H9 (cell line): Measurements from ENCODE around the gene FREM1. TPM values are rescaled to one million over a fixed set of nuclear protein-coding genes. Genes with fewer than 3 reads are reported as not detected.

Experiments
- DNase-seq: peaks from one replicate; pipeline ENCODE4 v3.0.0-alpha.2; 2017
- H2AFZ ChIP-seq: one replicate; pipeline ENCODE4 v1.6.1; 2013; ENCODE audit warnings: mild to moderate bottlenecking, low read length, control low read depth, moderate library complexity
- H2AK5ac ChIP-seq: 2 replicates; pipeline ENCODE4 v1.6.1; 2013; ENCODE audit warnings: low read length, control low read depth, mixed read lengths; ENCODE audit not compliant: insufficient read length
- H2BK120ac ChIP-seq: one replicate; pipeline ENCODE4 v1.6.1; 2013; ENCODE audit warnings: low read depth, mild to moderate bottlenecking, low read length, control low read depth, inconsistent platforms; ENCODE audit not compliant: poor library complexity, severe bottlenecking
- H2BK12ac ChIP-seq: 2 replicates; pipeline ENCODE4 v1.6.1; 2013; ENCODE audit warnings: low read length, control low read depth, mixed read lengths, low read depth; ENCODE audit not compliant: insufficient read length
- H2BK15ac ChIP-seq: 2 replicates; pipeline ENCODE4 v1.6.1; 2013; ENCODE audit warnings: low read depth, low read length, control low read depth
- H2BK20ac ChIP-seq: one replicate; pipeline ENCODE4 v1.6.1; 2013; ENCODE audit warnings: low read depth, mild to moderate bottlenecking, low read length, control low read depth, inconsistent platforms; ENCODE audit not compliant: poor library complexity, severe bottlenecking
- H2BK5ac ChIP-seq: 2 replicates; pipeline ENCODE4 v1.6.1; 2013; ENCODE audit warnings: low read length, control low read depth, mixed read lengths; ENCODE audit not compliant: insufficient read length
- H3K14ac ChIP-seq: 2 replicates; pipeline ENCODE4 v1.6.1; 2013; ENCODE audit warnings: low read length, control low read depth; ENCODE audit not compliant: insufficient read depth
- H3K18ac ChIP-seq: 2 replicates; pipeline ENCODE4 v1.6.1; 2013; ENCODE audit warnings: low read depth, mild to moderate bottlenecking, mixed read lengths, low read length, control low read depth; ENCODE audit not compliant: insufficient read length
- H3K23ac ChIP-seq: 2 replicates; pipeline ENCODE4 v1.6.1; 2013; ENCODE audit warnings: low read length, control low read depth, mixed read lengths, low read depth; ENCODE audit not compliant: insufficient read length
- H3K23me2 ChIP-seq: 2 replicates; pipeline ENCODE4 v1.6.1; 2013; ENCODE audit warnings: low read depth, mild to moderate bottlenecking, mixed read lengths, low read length, control low read depth; ENCODE audit not compliant: insufficient read length, poor library complexity, severe bottlenecking
- H3K27ac ChIP-seq: 2 replicates; pipeline ENCODE4 v1.5.1; 2013; ENCODE audit warnings: low read length, control low read depth, mixed read lengths, low read depth; ENCODE audit not compliant: insufficient read length
- H3K27me3 ChIP-seq: 2 replicates; pipeline ENCODE4 v1.6.1; 2013; ENCODE audit warnings: low read length, control low read depth, inconsistent platforms; ENCODE audit not compliant: insufficient read depth
- H3K4ac ChIP-seq: 2 replicates; pipeline ENCODE4 v1.6.1; 2013; ENCODE audit warnings: low read depth, mild to moderate bottlenecking, control low read depth, inconsistent platforms, low read length, moderate library complexity
- H3K4me1 ChIP-seq: 2 replicates; pipeline ENCODE4 v1.6.1; 2013; ENCODE audit warnings: low read length, control low read depth, inconsistent platforms; ENCODE audit not compliant: insufficient read depth
- H3K4me2 ChIP-seq: 2 replicates; pipeline ENCODE4 v1.6.1; 2013; ENCODE audit warnings: low read length, control low read depth, mixed read lengths; ENCODE audit not compliant: insufficient read length, insufficient read depth
- H3K56ac ChIP-seq: 2 replicates; pipeline ENCODE4 v1.6.1; 2013; ENCODE audit warnings: low read depth, mild to moderate bottlenecking, mixed read lengths, low read length, control low read depth; ENCODE audit not compliant: insufficient read length
- H3K79me1 ChIP-seq: 2 replicates; pipeline ENCODE4 v1.6.1; 2013; ENCODE audit warnings: low read depth, mild to moderate bottlenecking, moderate library complexity, low read length, control low read depth, inconsistent platforms; ENCODE audit not compliant: insufficient read depth, poor library complexity, severe bottlenecking
- H3K79me2 ChIP-seq: 2 replicates; pipeline ENCODE4 v1.6.1; 2013; ENCODE audit warnings: low read length, control low read depth, inconsistent platforms; ENCODE audit not compliant: insufficient read depth
- H3K9ac ChIP-seq: 2 replicates; pipeline ENCODE4 v1.6.1; 2013; ENCODE audit warnings: low read length, control low read depth, mixed read lengths; ENCODE audit not compliant: insufficient read length; ENCODE audit errors: extremely low read depth
- H3K9me3 ChIP-seq: one replicate; pipeline ENCODE4 v1.6.1; 2013; ENCODE audit warnings: low read depth, low read length, inconsistent platforms; ENCODE audit not compliant: control insufficient read depth
- H3T11ph ChIP-seq: one replicate; pipeline ENCODE4 v1.6.1; 2013; ENCODE audit warnings: mild to moderate bottlenecking, low read length, control low read depth, inconsistent platforms
- H4K20me1 ChIP-seq: one replicate; pipeline ENCODE4 v1.6.1; 2013; ENCODE audit not compliant: control insufficient read depth, insufficient read length, insufficient read depth
- H4K5ac ChIP-seq: 2 replicates; pipeline ENCODE4 v1.6.1; 2013; ENCODE audit warnings: low read depth, mild to moderate bottlenecking, mixed read lengths, low read length, control low read depth; ENCODE audit not compliant: insufficient read length
- H4K8ac ChIP-seq: replicated peaks from 2 replicates; pipeline ENCODE4 v1.6.1; 2013; ENCODE audit warnings: low read length, control low read depth, mixed read lengths, low read depth; ENCODE audit not compliant: insufficient read length
- H4K91ac ChIP-seq: 2 replicates; pipeline ENCODE4 v1.6.1; 2013; ENCODE audit warnings: low read depth, mild to moderate bottlenecking, moderate library complexity, mixed read lengths, low read length, control low read depth; ENCODE audit not compliant: insufficient read length
- H3K27ac Mint-ChIP-seq, 3 experiments: 2 replicates in 2 of 3; 3 replicates in 1 of 3; pipeline ENCODE4 v1.8.0; 2020 to 2021; ENCODE audit warnings: mixed read lengths in 3 of 3, mild to moderate bottlenecking in 1 of 3, moderate library complexity in 1 of 3
- H3K27me3 Mint-ChIP-seq: 2 replicates; pipeline ENCODE4 v1.8.0; 2021; ENCODE audit warnings: low read depth, mild to moderate bottlenecking, moderate library complexity, mixed read lengths
- H3K36me3 Mint-ChIP-seq, 3 experiments: 2 replicates in 2 of 3; 3 replicates in 1 of 3; pipeline ENCODE4 v1.8.0; 2020 to 2021; ENCODE audit warnings: low read depth in 3 of 3, mixed read lengths in 3 of 3; ENCODE audit not compliant: insufficient read depth in 1 of 3
- H3K4me1 Mint-ChIP-seq, 2 experiments: 2 replicates each; pipeline ENCODE4 v1.8.0; 2020; ENCODE audit warnings: mixed read lengths in 2 of 2
- H3K4me3 Mint-ChIP-seq, 2 experiments: 2 replicates in 1 of 2; 3 replicates in 1 of 2; pipeline ENCODE4 v1.8.0; 2020 to 2021; ENCODE audit warnings: mild to moderate bottlenecking in 2 of 2, mixed read lengths in 2 of 2, moderate library complexity in 1 of 2
- H3K9me3 Mint-ChIP-seq, 2 experiments: 2 replicates in 1 of 2; 3 replicates in 1 of 2; pipeline ENCODE4 v1.8.0; 2020; ENCODE audit warnings: mild to moderate bottlenecking in 2 of 2, mixed read lengths in 2 of 2, moderate library complexity in 1 of 2
- CTCF ChIP-seq: fragments of 200-600 bp; sonication (generic); conservative IDR thresholded peaks from 3 replicates; pipeline ENCODE4 v1.8.0; 2021; ENCODE audit warnings: antibody characterized with exemption, mild to moderate bottlenecking
- WGBS: extraction: QIAGEN DNeasy Blood & Tissue Kit; methylation state at CpG from one replicate; pipeline ENCODE4 v1.1.7; 2013; ENCODE audit warnings: missing lambda C conversion rate, low lambda C conversion rate, mixed read lengths; ENCODE audit not compliant: insufficient read length; ENCODE audit errors: extremely low coverage; 5-methylcytosine and 5-hydroxymethylcytosine counted together
- total RNA-seq: library from RNA; stranded (reverse); gene quantifications from 2 replicates; pipeline ENCODE4 v1.2.1, GENCODE V29; 2021

FREM1 gene
- total RNA-seq, 1 experiment from 2014 or later, result 0.44 TPM

- Histone ChIP-seq H2AK5ac (no peak overlapping the region), H2BK12ac (no peak overlapping the region), H3K23me2 (no peaks in the 10 kb centered on the region), H3K79me2 (no peaks in the 10 kb centered on the region), H2BK20ac (no peak overlapping the region), H4K91ac (no peak overlapping the region), H4K8ac (no peak overlapping the region), H3K27ac (no peak overlapping the region), H4K20me1 (no peaks in the 10 kb centered on the region), H3K4me1 (peaks cover 8% of the 10 kb centered on the region; the same call in 1 of the 2 replicates), H3K9ac (no peak overlapping the region), H3K18ac (no peak overlapping the region), H2AFZ (no peak overlapping the region), H4K5ac (no peak overlapping the region), H2BK120ac (no peak overlapping the region), H2BK5ac (no peak overlapping the region), H3K4me2 (no peak overlapping the region), H3T11ph (no peak overlapping the region), H3K4ac (no peak overlapping the region), H3K9me3 (no peaks in the 10 kb centered on the region), H3K27me3 (no peaks in the 10 kb centered on the region), H3K79me1 (no peaks in the 10 kb centered on the region), H3K23ac (no peak overlapping the region), H3K56ac (no peak overlapping the region), H3K14ac (no peak overlapping the region), H2BK15ac (no peak overlapping the region)
- H3K27ac Mint-ChIP-seq, result no peak overlapping the region
- DNase-seq, result no peak
- H3K36me3 Mint-ChIP-seq, result no peaks in the 10 kb centered on the region
- no peak for TF ChIP-seq CTCF
- H3K4me3 Mint-ChIP-seq, result no peak overlapping the region
- WGBS, result no CpG with 5 or more reads among the region's 1 CpG
- H3K4me1 Mint-ChIP-seq, result peaks cover 25 to 42% of the 10 kb centered on the region in 2 experiments
- no peaks in the 10 kb centered on the region for H3K9me3 Mint-ChIP-seq
- H3K27me3 Mint-ChIP-seq, result no peaks in the 10 kb centered on the region
Measured at GRCh38 chr9:14903040-14903439, 7.2 kb downstream of the FREM1 start.
